CD14-positive monocyte (primary cell): ENCODE data around the gene CDKN1B. TPM values are rescaled to one million over a fixed set of nuclear protein-coding genes. Genes with fewer than 3 reads are reported as not detected.

ENCODE experiments used
- DNase-seq, 3 donors: peaks; one replicate each; pipeline ENCODE4 v3.0.0-alpha.2; 2011 to 2022
- H2AFZ ChIP-seq: 2 replicates; pipeline ENCODE4 v1.6.0; 2012; ENCODE audit warnings: mild to moderate bottlenecking, low read depth, low read length, inconsistent platforms; ENCODE audit not compliant: insufficient read depth, poor library complexity, severe bottlenecking
- H3K27ac ChIP-seq, 2 donors: 1 replicate in 1 of 2; 2 replicates in 1 of 2; pipeline ENCODE4 v1.5.1; 2012 to 2013; ENCODE audit warnings: low read length in 2 of 2, control low read depth in 1 of 2, inconsistent platforms in 1 of 2, low read depth in 1 of 2, mild to moderate bottlenecking in 1 of 2
- H3K27me3 ChIP-seq, 2 donors: one replicate each; pipeline versions ENCODE4 v1.6.0 to v1.6.1; 2011 to 2013; ENCODE audit warnings: low read length in 2 of 2; ENCODE audit not compliant: control insufficient read depth in 2 of 2, insufficient read depth in 2 of 2
- H3K36me3 ChIP-seq, 2 donors: replicated peaks in 1 of 2; 1 replicate in 1 of 2; 2 replicates in 1 of 2; pipeline versions ENCODE4 v1.5.1 to v1.6.1; 2012 to 2013; ENCODE audit warnings: low read length in 2 of 2, control low read depth in 1 of 2, inconsistent platforms in 1 of 2, mild to moderate bottlenecking in 1 of 2; ENCODE audit not compliant: insufficient read depth in 2 of 2, control insufficient read depth in 1 of 2
- H3K4me1 ChIP-seq, 2 donors: 1 replicate in 1 of 2; 2 replicates in 1 of 2; pipeline versions ENCODE4 v1.5.1 to v1.6.1; 2012 to 2013; ENCODE audit warnings: low read length in 2 of 2, control low read depth in 1 of 2, inconsistent platforms in 1 of 2, mild to moderate bottlenecking in 1 of 2, moderate library complexity in 1 of 2; ENCODE audit not compliant: insufficient read depth in 2 of 2, control insufficient read depth in 1 of 2
- H3K4me2 ChIP-seq: replicated peaks from 2 replicates; pipeline ENCODE3; 2012; ENCODE audit warnings: low read length, moderate library complexity, mild to moderate bottlenecking; ENCODE audit not compliant: poor library complexity, severe bottlenecking; ENCODE audit errors: extremely low read depth
- H3K4me3 ChIP-seq, 3 experiments: fragments of 200-600 bp in 1 of 3; sonication (generic) in 1 of 3; replicated peaks in 1 of 3; 1 replicate in 2 of 3; 2 replicates in 1 of 3; pipeline ENCODE4 v1.5.1; 2011 to 2013; ENCODE audit warnings: low read length in 3 of 3, mild to moderate bottlenecking in 3 of 3, control low read depth in 2 of 3, low read depth in 2 of 3, inconsistent platforms in 1 of 3, moderate library complexity in 1 of 3
- H3K79me2 ChIP-seq: 2 replicates; pipeline ENCODE4 v1.6.0; 2012; ENCODE audit warnings: mild to moderate bottlenecking, control low read depth, inconsistent platforms, low read length, moderate library complexity; ENCODE audit not compliant: insufficient read depth
- H3K9ac ChIP-seq: 2 replicates; pipeline ENCODE4 v1.6.0; 2017; ENCODE audit warnings: low read length, mild to moderate bottlenecking; ENCODE audit not compliant: insufficient read depth, poor library complexity, severe bottlenecking
- H3K9me3 ChIP-seq, 2 donors: replicated peaks in 1 of 2; 1 replicate in 1 of 2; 2 replicates in 1 of 2; pipeline versions ENCODE4 v1.5.1 to v1.6.1; 2012 to 2013; ENCODE audit warnings: low read length in 2 of 2, control low read depth in 1 of 2; ENCODE audit not compliant: control insufficient read depth in 1 of 2, insufficient read depth in 1 of 2
- H4K20me1 ChIP-seq: 2 replicates; pipeline ENCODE4 v1.6.0; 2012; ENCODE audit warnings: mild to moderate bottlenecking, low read length, control low read depth, moderate library complexity; ENCODE audit not compliant: insufficient read depth
- H3K27ac Mint-ChIP-seq, 7 donors: one replicate each; pipeline ENCODE4 v1.8.0; 2020; ENCODE audit warnings: mild to moderate bottlenecking in 7 of 7, mixed read lengths in 7 of 7, moderate library complexity in 6 of 7, inconsistent platforms in 2 of 7
- H3K27me3 Mint-ChIP-seq, 3 donors: one replicate each; pipeline ENCODE4 v1.8.0; 2021 to 2022; ENCODE audit warnings: low read depth in 3 of 3, mild to moderate bottlenecking in 3 of 3, mixed read lengths in 3 of 3, moderate library complexity in 3 of 3, inconsistent platforms in 1 of 3
- H3K36me3 Mint-ChIP-seq, 2 donors: one replicate each; pipeline ENCODE4 v1.8.0; 2020; ENCODE audit warnings: mixed read lengths in 2 of 2, inconsistent platforms in 1 of 2, mild to moderate bottlenecking in 1 of 2
- H3K4me1 Mint-ChIP-seq: one replicate; pipeline ENCODE4 v1.8.0; 2020; ENCODE audit warnings: mild to moderate bottlenecking, mixed read lengths
- H3K4me3 Mint-ChIP-seq, 2 donors: one replicate each; pipeline ENCODE4 v1.8.0; 2020; ENCODE audit warnings: mild to moderate bottlenecking in 2 of 2, mixed read lengths in 2 of 2, moderate library complexity in 1 of 2
- H3K9me3 Mint-ChIP-seq, 7 donors: one replicate each; pipeline ENCODE4 v1.8.0; 2020 to 2022; ENCODE audit warnings: mixed read lengths in 7 of 7, mild to moderate bottlenecking in 6 of 7, moderate library complexity in 6 of 7, inconsistent platforms in 2 of 7
- CTCF ChIP-seq: fragments of 200-600 bp; IDR thresholded peaks from one replicate; pipeline ENCODE4 v1.8.0; 2022; ENCODE audit warnings: antibody characterized with exemption, mild to moderate bottlenecking
- WGBS: methylation state at CpG from one replicate; pipeline ENCODE4 v1.1.5; 2013; ENCODE audit warnings: missing lambda C conversion rate; ENCODE audit not compliant: insufficient coverage; 5-methylcytosine and 5-hydroxymethylcytosine counted together
- intact Hi-C, 2 donors: fragments of 100-400 bp; cut with micrococcal nuclease; formaldehyde crosslinking; loops; one replicate each; pipeline versions ENCODE4 v1.15.0 to v1.15.1; 2023
- polyA plus RNA-seq, 3 donors: library from polyadenylated mRNA; depleted of rRNA in 1 of 3; unstranded in 2 of 3; stranded (reverse) in 1 of 3; fragments of 300-500 nt in 2 of 3; fragments of >200 nt in 1 of 3; fragmentation: Illumina TruSeq in 2 of 3; gene quantifications; 1 replicate in 2 of 3; 2 replicates in 1 of 3; pipeline ENCODE4 v1.2.3, GENCODE V29; 2012 to 2021

Gene CDKN1B
- polyA plus RNA-seq, 3 donors, result 9.2 to 98.1 (median 9.5) TPM

GRCh38 chr12:12683136-12683697, 34.0 kb upstream of the CDKN1B start:
- H3K4me3 Mint-ChIP-seq, result no peak overlapping the region
- intact Hi-C loops, result no loop called here
- Histone ChIP-seq H3K36me3 (no peaks in the 10 kb centered on the region), H3K4me3 (no peak overlapping the region), H3K9me3 (no peaks in the 10 kb centered on the region), H3K4me1 (no peaks in the 10 kb centered on the region), H4K20me1 (no peaks in the 10 kb centered on the region), H3K9ac (no peak overlapping the region), H3K79me2 (no peaks in the 10 kb centered on the region), H3K27me3 (no peaks in the 10 kb centered on the region), H2AFZ (no peak overlapping the region), H3K27ac (no peak overlapping the region), H3K4me2 (no peak overlapping the region)
- no peak for TF ChIP-seq CTCF
- H3K27me3 Mint-ChIP-seq, result peaks cover 0 to 2% (median 1%) of the 10 kb centered on the region in 3 donors
- WGBS, result 93% methylated on average over 1 of the region's 4 CpGs
- no peak for DNase-seq
- peaks cover 0 to 4% (median 0%) of the 10 kb centered on the region in 7 donors for H3K9me3 Mint-ChIP-seq
- H3K4me1 Mint-ChIP-seq, result peaks cover 4% of the 10 kb centered on the region
- no peak overlapping the region for H3K27ac Mint-ChIP-seq
- no peaks in the 10 kb centered on the region for H3K36me3 Mint-ChIP-seq

GRCh38 chr12:12683725-12684124, 33.4 kb upstream of the CDKN1B start:
- Histone ChIP-seq H2AFZ (no peak overlapping the region), H3K4me1 (no peaks in the 10 kb centered on the region), H3K4me2 (no peak overlapping the region), H4K20me1 (no peaks in the 10 kb centered on the region), H3K27ac (no peak overlapping the region), H3K79me2 (no peaks in the 10 kb centered on the region), H3K4me3 (no peak overlapping the region), H3K9me3 (no peaks in the 10 kb centered on the region), H3K9ac (no peak overlapping the region), H3K36me3 (no peaks in the 10 kb centered on the region), H3K27me3 (no peaks in the 10 kb centered on the region)
- Mint-ChIP-seq H3K9me3 (peaks cover 0 to 4% (median 0%) of the 10 kb centered on the region in 7 donors), H3K4me1 (peaks cover 4% of the 10 kb centered on the region), H3K36me3 (no peaks in the 10 kb centered on the region), H3K27ac (no peak overlapping the region), H3K27me3 (peaks cover 0 to 2% (median 1%) of the 10 kb centered on the region in 3 donors), H3K4me3 (no peak overlapping the region)
- no CpG with 5 or more reads among the region's 3 CpGs for WGBS
- no peak for TF ChIP-seq CTCF
- intact Hi-C loops, result no loop called here
- DNase-seq, result no peak
